Measurements from ENCODE around the gene UBXN7. TPM values are rescaled to one million over a fixed set of nuclear protein-coding genes. Genes with fewer than 3 reads are reported as not detected.

The UBXN7 gene
- total and polyA plus RNA-seq, 9 of the 15 experiments (the other 6 are each of a cell fraction or from before 2014, with no cell fraction given): 3.5 to 44.6 (median 13.4) TPM

GRCh38 chr3:196431181-196432136 lies 768 bp downstream of the UBXN7 start (continued):
- TF ChIP-seq NCOA6 (IDR thresholded peaks at IDR 0.05) (no peak), MBD1 (CRISPR knock-in tag; IDR thresholded peaks at IDR 0.05) (no peak), KDM1A (IDR thresholded peaks at IDR 0.05) (0 out of 4 replicates have a peak, but pooled peaks of 1 of the 2 experiments have one; percentile 18), CBFB (CRISPR knock-in tag; IDR thresholded peaks at IDR 0.05) (no peak), ZNF740 (CRISPR knock-in tag; IDR thresholded peaks at IDR 0.05) (peak; percentile 67; the same call in 1 of the 2 replicates), ZNF740 (tag; IDR thresholded peaks at IDR 0.05) (no peak), ZNF695 (CRISPR knock-in tag; IDR thresholded peaks at IDR 0.05) (no peak), SIX5 (IDR thresholded peaks at IDR 0.05; ENCODE audit: borderline replicate concordance in 1 of 2, insufficient read depth in 1 of 2, low read depth in 1 of 2, low read length in 2 of 2) (no peak), ZNF143 (CRISPR knock-in tag; IDR thresholded peaks at IDR 0.05) (0 out of 2 replicates have a peak, but pooled peaks have one; percentile 2), HNRNPH1 (optimal IDR thresholded peaks at IDR 0.05; ENCODE audit: low read depth, low read length) (no peak), SNAPC5 (CRISPR knock-in tag; IDR thresholded peaks at IDR 0.05) (no peak)
- TF ChIP-seq, protein P1, sequence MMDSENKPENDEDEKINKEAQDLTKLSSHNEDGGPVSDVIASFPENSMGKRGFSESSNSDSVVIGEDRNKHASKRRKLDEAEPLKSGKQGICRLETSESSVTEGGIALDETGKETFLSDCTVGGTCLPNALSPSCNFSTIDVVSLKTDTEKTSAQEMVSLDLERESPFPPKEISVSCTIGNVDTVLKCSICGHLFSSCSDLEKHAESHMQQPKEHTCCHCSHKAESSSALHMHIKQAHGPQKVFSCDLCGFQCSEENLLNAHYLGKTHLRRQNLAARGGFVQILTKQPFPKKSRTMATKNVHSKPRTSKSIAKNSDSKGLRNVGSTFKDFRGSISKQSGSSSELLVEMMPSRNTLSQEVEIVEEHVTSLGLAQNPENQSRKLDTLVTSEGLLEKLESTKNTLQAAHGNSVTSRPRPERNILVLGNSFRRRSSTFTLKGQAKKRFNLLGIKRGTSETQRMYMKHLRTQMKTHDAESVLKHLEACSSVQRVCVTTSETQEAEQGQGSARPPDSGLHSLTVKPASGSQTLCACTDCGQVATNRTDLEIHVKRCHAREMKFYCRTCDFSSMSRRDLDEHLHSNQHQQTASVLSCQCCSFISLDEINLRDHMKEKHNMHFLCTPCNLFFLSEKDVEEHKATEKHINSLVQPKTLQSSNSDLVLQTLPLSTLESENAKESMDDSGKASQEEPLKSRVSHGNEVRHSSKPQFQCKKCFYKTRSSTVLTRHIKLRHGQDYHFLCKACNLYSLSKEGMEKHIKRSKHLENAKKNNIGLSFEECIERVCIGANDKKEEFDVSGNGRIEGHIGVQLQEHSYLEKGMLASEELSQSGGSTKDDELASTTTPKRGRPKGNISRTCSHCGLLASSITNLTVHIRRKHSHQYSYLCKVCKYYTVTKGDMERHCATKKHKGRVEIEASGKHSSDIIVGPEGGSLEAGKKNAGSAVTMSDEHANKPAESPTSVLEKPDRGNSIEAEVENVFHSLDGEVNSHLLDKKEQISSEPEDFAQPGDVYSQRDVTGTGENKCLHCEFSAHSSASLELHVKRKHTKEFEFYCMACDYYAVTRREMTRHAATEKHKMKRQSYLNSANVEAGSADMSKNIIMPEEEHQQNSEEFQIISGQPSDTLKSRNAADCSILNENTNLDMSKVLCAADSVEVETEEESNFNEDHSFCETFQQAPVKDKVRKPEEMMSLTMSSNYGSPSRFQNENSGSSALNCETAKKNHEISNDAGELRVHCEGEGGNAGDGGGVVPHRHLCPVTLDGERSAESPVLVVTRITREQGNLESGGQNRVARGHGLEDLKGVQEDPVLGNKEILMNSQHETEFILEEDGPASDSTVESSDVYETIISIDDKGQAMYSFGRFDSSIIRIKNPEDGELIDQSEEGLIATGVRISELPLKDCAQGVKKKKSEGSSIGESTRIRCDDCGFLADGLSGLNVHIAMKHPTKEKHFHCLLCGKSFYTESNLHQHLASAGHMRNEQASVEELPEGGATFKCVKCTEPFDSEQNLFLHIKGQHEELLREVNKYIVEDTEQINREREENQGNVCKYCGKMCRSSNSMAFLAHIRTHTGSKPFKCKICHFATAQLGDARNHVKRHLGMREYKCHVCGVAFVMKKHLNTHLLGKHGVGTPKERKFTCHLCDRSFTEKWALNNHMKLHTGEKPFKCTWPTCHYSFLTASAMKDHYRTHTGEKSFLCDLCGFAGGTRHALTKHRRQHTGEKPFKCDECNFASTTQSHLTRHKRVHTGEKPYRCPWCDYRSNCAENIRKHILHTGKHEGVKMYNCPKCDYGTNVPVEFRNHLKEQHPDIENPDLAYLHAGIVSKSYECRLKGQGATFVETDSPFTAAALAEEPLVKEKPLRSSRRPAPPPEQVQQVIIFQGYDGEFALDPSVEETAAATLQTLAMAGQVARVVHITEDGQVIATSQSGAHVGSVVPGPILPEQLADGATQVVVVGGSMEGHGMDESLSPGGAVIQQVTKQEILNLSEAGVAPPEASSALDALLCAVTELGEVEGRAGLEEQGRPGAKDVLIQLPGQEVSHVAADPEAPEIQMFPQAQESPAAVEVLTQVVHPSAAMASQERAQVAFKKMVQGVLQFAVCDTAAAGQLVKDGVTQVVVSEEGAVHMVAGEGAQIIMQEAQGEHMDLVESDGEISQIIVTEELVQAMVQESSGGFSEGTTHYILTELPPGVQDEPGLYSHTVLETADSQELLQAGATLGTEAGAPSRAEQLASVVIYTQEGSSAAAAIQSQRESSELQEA (IDR thresholded peaks at IDR 0.05; ENCODE audit: low read depth): no peak
- TF ChIP-seq, protein P2, sequence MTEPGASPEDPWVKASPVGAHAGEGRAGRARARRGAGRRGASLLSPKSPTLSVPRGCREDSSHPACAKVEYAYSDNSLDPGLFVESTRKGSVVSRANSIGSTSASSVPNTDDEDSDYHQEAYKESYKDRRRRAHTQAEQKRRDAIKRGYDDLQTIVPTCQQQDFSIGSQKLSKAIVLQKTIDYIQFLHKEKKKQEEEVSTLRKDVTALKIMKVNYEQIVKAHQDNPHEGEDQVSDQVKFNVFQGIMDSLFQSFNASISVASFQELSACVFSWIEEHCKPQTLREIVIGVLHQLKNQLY (CRISPR knock-in tag; conservative IDR thresholded peaks at IDR 0.05): no peak

Data from K562 (cell line).